K562 (cell line): ENCODE data around the gene CWF19L1. TPM values are rescaled to one million over a fixed set of nuclear protein-coding genes. Genes with fewer than 3 reads are reported as not detected.
A peak's percentile ranks its signal among the peaks of the same experiment; 100 is the strongest.

Source experiments
- KAT2B ChIP-seq: IDR thresholded peaks from one replicate; pipeline ENCODE4 v1.6.1; 2012; ENCODE audit warnings: low read depth, mild to moderate bottlenecking, control low read depth, inconsistent platforms, low read length, moderate library complexity
- KLF16 ChIP-seq: IDR thresholded peaks from 2 replicates; pipeline ENCODE4 v1.6.1; 2016; ENCODE audit warnings: antibody characterized with exemption
- MYC ChIP-seq, 2 experiments: fragments of 250-450 bp in 1 of 2; sonication (Bioruptor Pico) in 1 of 2; IDR thresholded peaks; 2 replicates each; pipeline versions ENCODE4 v1.5.1 to v1.6.1; 2012 to 2021; ENCODE audit warnings: low read depth in 2 of 2, borderline replicate concordance in 1 of 2, improper control_type of control experiment in 1 of 2, low read length in 1 of 2, mild to moderate bottlenecking in 1 of 2, moderate library complexity in 1 of 2
- NKRF ChIP-seq: fragments of 450-650 bp; IDR thresholded peaks from 2 replicates; pipeline ENCODE4 v1.6.1; 2016; ENCODE audit warnings: borderline replicate concordance
- TAF1 ChIP-seq: IDR thresholded peaks from 2 replicates; pipeline ENCODE4 v1.6.1; 2011; ENCODE audit warnings: mild to moderate bottlenecking, low read length, moderate library complexity; ENCODE audit not compliant: insufficient read depth, control insufficient read depth, severe bottlenecking; ENCODE audit errors: extremely low read depth
- polyA plus RNA-seq, 8 experiments: library from polyadenylated mRNA; depleted of rRNA in 4 of 8; stranded (reverse) in 5 of 8; unstranded in 3 of 8; fragments of >200 nt; fragmentation: Nextera tagmentation in 2 of 8; fragmentation: Illumina TruSeq in 1 of 8; extraction: Ambion mirVana in 2 of 8; extraction: Trizol in 1 of 8; gene quantifications; 2 replicates each; pipeline versions ENCODE4 v1.2.1 to v1.2.3, GENCODE V29; 2011 to 2014; ENCODE audit warnings: inconsistent platforms in 1 of 8, missing spikeins in 1 of 8
- total RNA-seq, 7 experiments: library from RNA; depleted of rRNA in 6 of 7; stranded (reverse); fragments of >200 nt in 6 of 7; fragmentation: Illumina TruSeq in 2 of 7; extraction: Trizol in 2 of 7; gene quantifications; 2 replicates each; pipeline versions ENCODE4 v1.2.1 to v1.2.3, GENCODE V29; 2011 to 2021; ENCODE audit warnings: low replicate concordance in 1 of 7
- TF ChIP-seq, protein P1 (sequence below): fragments of 250-450 bp; sonication (Bioruptor Pico); IDR thresholded peaks from 2 replicates; pipeline ENCODE4 v1.8.0; 2021; ENCODE audit warnings: mild to moderate bottlenecking, moderate library complexity

Gene CWF19L1
- total and polyA plus RNA-seq, 9 of the 15 experiments (the other 6 are each of a cell fraction or from before 2014, with no cell fraction given): 19.5 to 49.9 (median 30.9) TPM

- TF ChIP-seq, protein P1, sequence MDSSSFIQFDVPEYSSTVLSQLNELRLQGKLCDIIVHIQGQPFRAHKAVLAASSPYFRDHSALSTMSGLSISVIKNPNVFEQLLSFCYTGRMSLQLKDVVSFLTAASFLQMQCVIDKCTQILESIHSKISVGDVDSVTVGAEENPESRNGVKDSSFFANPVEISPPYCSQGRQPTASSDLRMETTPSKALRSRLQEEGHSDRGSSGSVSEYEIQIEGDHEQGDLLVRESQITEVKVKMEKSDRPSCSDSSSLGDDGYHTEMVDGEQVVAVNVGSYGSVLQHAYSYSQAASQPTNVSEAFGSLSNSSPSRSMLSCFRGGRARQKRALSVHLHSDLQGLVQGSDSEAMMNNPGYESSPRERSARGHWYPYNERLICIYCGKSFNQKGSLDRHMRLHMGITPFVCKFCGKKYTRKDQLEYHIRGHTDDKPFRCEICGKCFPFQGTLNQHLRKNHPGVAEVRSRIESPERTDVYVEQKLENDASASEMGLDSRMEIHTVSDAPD (CRISPR knock-in tag): no peak
- TF ChIP-seq KLF16: 0 out of 2 replicates have a peak, but pooled peaks have one; percentile 43
- 0 out of 2 replicates have a peak, but pooled peaks have one; percentile 66 for TF ChIP-seq NKRF
- TF ChIP-seq MYC (IDR thresholded peaks at IDR 0.05; ENCODE audit: low read depth, low read length): peak; percentile 62
- no peak for TF ChIP-seq MYC (CRISPR knock-in tag; IDR thresholded peaks at IDR 0.05; ENCODE audit: borderline replicate concordance, low read depth)
- no peak for TF ChIP-seq KAT2B
- TF ChIP-seq TAF1: peak; percentile 84
These were observed at the start of gene CWF19L1 (continued) for GRCh38 chr10:100267239-100268104.
